22Rv1 (cell line): ENCODE data around the gene SMARCAL1.

Experiments used
- CTCF ChIP-seq: fragments of 450-650 bp; IDR thresholded peaks from 2 replicates; pipeline ENCODE4 v1.5.1; 2017; ENCODE audit warnings: mild to moderate bottlenecking
- ZFX ChIP-seq: fragments of 450-650 bp; IDR thresholded peaks from 2 replicates; pipeline ENCODE4 v1.6.1; 2017; ENCODE audit warnings: antibody characterized with exemption, borderline replicate concordance

- no peak for TF ChIP-seq CTCF
- TF ChIP-seq ZFX = no peak
Observed at GRCh38 chr2:216426166-216426777, 14.0 kb downstream of the SMARCAL1 start.
